HS-27A (cell line): Measurements from ENCODE around the gene MYO1A.
A peak's percentile ranks its signal among the peaks of the same experiment; 100 is the strongest.
"Not testable (repeated sequence)": the region's sequence is repeated elsewhere in the genome, so short reads cannot be mapped to it uniquely, and the experiment has no call there.

ENCODE experiments used
- DNase-seq: peaks from one replicate; pipeline ENCODE4 v3.0.0-alpha.2; 2012; ENCODE audit warnings: low read depth, missing footprints

Gene MYO1A

GRCh38 chr12:57087010-57087690 lies 37.2 kb upstream of the MYO1A start:
- no peak for DNase-seq

DNA sequence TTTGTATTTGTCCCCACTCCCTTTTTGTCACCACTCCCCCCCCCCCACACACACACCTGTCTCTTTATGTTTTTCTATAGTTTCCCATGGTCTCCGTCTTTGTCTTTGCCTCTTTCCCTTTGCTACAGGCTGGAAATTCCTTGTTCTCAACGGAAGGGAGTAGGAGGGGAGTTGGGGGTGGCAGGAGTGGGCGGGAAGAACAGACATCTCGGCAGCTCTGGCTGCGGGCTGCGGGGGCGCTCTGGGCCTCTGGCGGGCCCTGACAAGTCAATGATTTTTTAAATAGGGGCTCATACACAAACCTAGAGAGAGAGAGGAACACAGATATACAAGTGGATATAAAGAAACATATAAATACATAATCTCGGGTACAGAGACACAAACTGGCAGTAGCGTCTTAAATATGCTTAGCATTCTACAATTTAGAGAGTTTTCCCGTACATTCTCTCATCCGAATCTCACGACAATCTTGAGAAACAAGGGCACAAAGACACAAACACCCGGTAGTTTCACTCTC lies 36.6 kb upstream of the MYO1A start:
- no peak for DNase-seq

GRCh38 chr12:57085999-57086492 lies 36.1 kb upstream of the MYO1A start:
- DNase-seq = no peak

- DNase-seq = no peak
Observed at GRCh38 chr12:57080855-57081254, 30.9 kb upstream of the MYO1A start.

DNA sequence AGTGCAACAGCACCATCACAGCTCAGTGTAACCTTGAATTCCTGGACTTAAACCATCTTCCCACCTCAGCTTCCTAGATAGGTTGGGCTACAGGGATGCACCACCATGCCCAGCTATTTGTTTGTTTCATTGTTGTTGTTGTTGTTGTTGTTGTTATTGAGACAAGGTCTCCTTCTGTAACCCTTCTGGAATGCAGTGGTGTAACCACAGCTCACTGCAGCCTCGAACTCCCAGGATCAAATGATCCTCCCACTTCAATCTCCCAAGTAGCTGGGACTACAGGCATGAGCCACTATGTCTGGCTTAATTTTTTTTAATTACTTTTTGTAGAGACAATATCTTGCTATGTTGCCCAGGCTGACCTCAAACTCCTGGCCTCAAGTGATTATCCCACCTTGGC lies 29.9 kb upstream of the MYO1A start:
- DNase-seq = no peak

DNA sequence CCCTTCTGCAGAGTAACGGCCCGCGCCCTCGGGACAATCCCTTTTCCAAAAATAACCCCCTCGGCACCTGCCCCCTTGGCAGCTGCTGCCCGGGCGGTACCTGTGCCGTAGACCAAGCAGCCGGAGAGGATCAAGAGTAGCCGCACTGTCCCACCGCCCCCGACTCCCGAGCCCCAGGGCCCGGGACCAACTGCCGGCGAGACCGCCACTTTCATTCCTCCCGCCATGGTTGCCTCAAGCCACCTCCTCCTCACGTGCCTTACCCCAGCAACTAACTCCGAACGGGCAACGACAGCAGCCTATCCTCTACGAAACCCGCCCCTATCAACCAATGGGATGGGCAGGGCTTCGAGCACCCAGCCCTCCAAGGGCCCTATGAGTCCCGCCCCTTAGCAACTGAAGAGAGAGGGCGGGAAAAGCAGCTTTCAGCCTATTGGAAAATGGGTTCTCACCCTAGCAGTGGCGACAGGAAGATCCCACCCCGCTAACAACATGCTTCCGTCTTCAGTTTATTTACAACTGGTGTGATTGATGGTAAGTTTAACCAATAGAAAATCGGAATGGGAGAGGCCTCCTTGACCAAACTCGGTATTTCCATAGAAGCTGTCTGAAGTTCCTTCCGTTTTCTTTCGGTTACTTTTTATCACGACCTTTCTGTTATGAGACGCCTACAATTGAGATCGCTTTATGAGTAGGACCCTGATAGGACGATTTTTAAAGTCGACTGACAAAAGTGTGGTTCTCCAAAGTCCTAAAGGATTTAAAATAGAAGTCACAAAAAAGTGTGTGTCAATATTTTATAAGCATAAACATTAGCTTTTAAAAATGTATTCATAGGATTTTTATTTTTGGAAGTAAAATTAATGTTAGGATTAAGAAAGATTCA lies 28.8 kb upstream of the MYO1A start, which contains the start of gene NEMP1:
TSS of gene NEMP1 (minus strand) at position 273 of the 886 bp plus-strand sequence. CDS start at position 227, 46 bp downstream.
- peak; percentile 100 for DNase-seq

- DNase-seq = not testable (repeated sequence)
Observed at GRCh38 chr12:57073566-57074450, 23.9 kb upstream of the MYO1A start.

DNA sequence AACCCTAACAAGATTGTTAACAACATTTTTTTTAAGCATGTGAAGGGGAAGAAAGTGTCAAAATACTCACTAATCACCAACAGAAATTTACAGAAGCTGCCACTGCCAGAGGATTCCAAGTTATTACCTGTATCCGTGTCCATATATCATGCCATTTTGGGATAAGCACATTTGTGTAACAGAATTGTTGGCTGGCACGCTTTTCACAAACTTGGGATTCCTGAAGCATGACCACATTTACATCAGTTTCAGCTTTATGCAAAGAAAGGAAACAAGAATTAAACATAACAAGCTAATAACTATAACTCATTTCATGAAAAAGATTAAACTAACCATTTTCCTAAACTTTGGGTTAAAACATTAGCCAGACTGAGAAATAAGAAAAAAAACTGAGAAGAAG lies 22.7 kb upstream of the MYO1A start:
- no peak for DNase-seq

DNA sequence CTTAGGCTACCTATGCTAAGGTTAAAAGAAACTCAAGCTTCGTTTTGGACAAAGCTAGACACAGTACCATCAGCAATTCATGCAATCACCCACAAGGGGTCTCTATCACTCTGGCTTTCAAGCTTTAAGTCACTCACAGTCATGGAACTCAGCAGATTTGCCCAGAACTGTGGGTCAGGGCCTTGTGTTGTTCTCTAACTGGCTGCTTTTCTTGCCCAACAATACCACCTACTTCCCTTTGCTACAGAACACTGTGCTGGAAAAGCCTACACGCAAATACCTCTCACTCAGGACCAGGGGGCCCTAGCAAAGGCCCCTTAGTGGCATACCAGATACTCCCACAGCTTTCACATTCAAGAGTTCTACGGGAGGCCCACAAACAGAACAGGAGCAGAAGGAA lies 19.6 kb upstream of the MYO1A start:
- DNase-seq = no peak

GRCh38 chr12:57066245-57066644 lies 16.3 kb upstream of the MYO1A start:
- no peak for DNase-seq

GRCh38 chr12:57063991-57064685 lies 14.2 kb upstream of the MYO1A start:
- DNase-seq = no peak

DNA sequence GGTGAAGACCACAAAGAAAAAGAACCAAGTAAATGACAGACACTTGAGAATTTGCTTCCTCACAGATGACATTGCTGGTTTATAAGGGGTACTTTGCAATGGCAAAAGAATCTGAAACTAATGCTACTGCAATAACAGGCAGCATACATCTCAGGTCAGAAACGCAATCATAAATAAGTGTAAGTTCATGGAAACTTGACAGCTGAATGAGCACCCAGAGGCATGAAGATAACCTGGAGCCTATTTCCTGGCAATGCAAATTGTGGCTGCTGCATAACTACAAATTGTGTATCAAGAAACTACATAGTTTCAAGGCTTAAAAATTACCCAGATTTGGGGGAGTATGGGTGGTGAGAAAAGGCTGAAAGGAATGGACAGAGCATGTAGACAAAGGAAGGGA lies 8.5 kb upstream of the MYO1A start:
- DNase-seq = no peak

GRCh38 chr12:57057067-57057751 lies 7.3 kb upstream of the MYO1A start:
- DNase-seq = no peak

- no peak for DNase-seq
Observed at GRCh38 chr12:57055824-57056223, 5.9 kb upstream of the MYO1A start.

- not testable (repeated sequence) for DNase-seq
Observed at GRCh38 chr12:57053901-57054300, 4.0 kb upstream of the MYO1A start.

DNA sequence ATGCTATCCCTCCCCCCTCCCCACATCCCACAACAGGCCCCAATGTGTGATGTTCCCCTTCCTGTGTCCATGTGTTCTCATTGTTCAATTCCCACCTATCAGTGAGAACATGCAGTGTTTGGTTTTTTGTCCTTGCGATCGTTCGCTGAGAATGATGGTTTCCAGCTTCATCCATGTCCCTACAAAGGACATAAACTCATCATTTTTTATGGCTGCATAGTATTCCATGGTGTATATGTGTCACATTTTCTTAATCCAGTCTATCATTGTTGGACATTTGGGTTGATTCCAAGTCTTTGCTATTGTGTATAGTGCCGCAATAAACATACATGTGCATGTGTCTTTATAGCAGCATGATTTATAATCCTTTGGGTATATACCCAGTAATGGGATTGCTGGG lies 3.2 kb upstream of the MYO1A start:
- DNase-seq = not testable (repeated sequence)

DNA sequence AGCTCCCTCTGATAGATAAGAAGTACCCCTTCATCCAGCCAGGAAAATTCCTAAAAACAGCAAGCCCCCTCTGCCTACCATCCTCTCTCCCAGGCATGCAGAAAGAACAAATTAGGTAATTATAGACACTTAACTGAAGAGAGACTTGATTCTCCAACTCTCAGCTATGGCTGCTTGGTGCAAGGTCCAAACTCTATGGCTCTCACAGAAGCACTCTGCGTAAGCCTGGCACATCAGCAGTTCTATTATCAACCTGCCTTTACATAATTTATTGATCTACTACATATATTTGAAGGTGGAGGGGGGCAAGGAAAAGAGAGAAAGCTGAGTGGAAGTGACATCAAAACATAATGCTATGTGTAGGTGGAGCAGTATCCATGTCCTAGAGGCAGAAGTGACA lies 1.1 kb upstream of the MYO1A start:
- DNase-seq = no peak

- no peak for DNase-seq
Observed at GRCh38 chr12:57049119-57049446, 846 bp downstream of the MYO1A start.

- DNase-seq = no peak
Observed at GRCh38 chr12:57048423-57049118, 1.4 kb downstream of the MYO1A start.

DNA sequence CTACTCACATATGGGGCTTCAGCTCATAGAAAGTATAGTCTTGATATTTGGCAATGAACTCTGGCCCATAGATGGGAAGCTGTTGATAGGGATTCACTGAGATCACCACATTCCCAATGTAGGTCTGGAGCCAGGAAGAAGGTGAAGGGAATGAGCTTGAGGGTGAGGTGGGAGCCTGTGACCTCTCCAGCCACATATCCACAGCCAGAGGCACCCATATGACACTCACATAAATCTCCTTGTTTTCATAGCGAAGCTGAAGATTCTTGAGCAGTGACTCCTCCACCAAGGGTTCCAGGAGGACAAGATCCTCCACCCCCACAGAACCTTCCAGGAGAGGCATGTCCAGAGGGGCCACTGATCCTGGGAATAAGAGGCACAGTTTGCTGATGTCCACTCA lies 1.9 kb downstream of the MYO1A start:
- DNase-seq = no peak
